ENCODE data around the gene PRR15. TPM values are rescaled to one million over a fixed set of nuclear protein-coding genes. Genes with fewer than 3 reads are reported as not detected.

Gene PRR15
- total and polyA plus RNA-seq, 2 of the 13 experiments (the other 11 are each of a cell fraction or from before 2014, with no cell fraction given): 2.3 to 7.8 TPM

- TF ChIP-seq HNF1B (CRISPR knock-in tag; IDR thresholded peaks at IDR 0.05) (no peak), RARG (CRISPR knock-in tag; IDR thresholded peaks at IDR 0.05; ENCODE audit: low read depth) (no peak), TEAD2 (CRISPR knock-in tag; IDR thresholded peaks at IDR 0.05) (no peak), HCFC1 (IDR thresholded peaks at IDR 0.05; ENCODE audit: low read depth, low read length) (no peak), MEIS2 (CRISPR knock-in tag; IDR thresholded peaks at IDR 0.05) (no peak)
These were observed 33.6 kb downstream of the PRR15 start (continued) for GRCh38 chr7:29597266-29597665.

GRCh38 chr7:29598137-29598536, 34.5 kb downstream of the PRR15 start:
- no peak for DNase-seq (ENCODE audit: low spot score)

More at GRCh38 chr7:29598137-29598536, 34.5 kb downstream of the PRR15 start:
- Histone ChIP-seq H3K9me3 (ENCODE audit: low read length) (no peaks in the 10 kb centered on the region), H3K4me1 (ENCODE audit: insufficient read depth, low read length) (peaks cover 9% of the 10 kb centered on the region), H3K9ac (ENCODE audit: insufficient read depth, low read depth, low read length) (no peak overlapping the region), H4K20me1 (ENCODE audit: insufficient read depth, low read length) (no peaks in the 10 kb centered on the region), H3K36me3 (replicated peaks in 1 of 2; ENCODE audit: control insufficient read depth in 1 of 2, insufficient read depth in 2 of 2, low read length in 2 of 2) (no peaks in the 10 kb centered on the region), H3K27ac (ENCODE audit: extremely low read length, insufficient read depth, low read length) (no peak overlapping the region), H3K79me2 (ENCODE audit: insufficient read depth, low read length) (no peaks in the 10 kb centered on the region), H3K27me3 (ENCODE audit: control insufficient read depth in 1 of 2, insufficient read depth in 2 of 2, low read length in 2 of 2) (no peaks in the 10 kb centered on the region), H3K4me3 (replicated peaks in 1 of 3; ENCODE audit: insufficient read depth in 1 of 3, low read depth in 2 of 3, low read length in 3 of 3) (no peak overlapping the region), H2AFZ (ENCODE audit: low read length) (no peak overlapping the region), H3K4me2 (ENCODE audit: low read depth, low read length) (no peak overlapping the region)
- BruUV-seq (replicated peaks): no TSS peak
- ChIA-PET POLR2A (no interaction called here), CTCF (ENCODE audit: low intra/inter-chr PET ratio, low total read pairs) (no interaction called here)
- no peak for TF ChIP-seq CREB1 (IDR thresholded peaks at IDR 0.05)
- TF ChIP-seq CREB1 (CRISPR knock-in tag; IDR thresholded peaks at IDR 0.05): no peak
- TF ChIP-seq ZNF136 (CRISPR knock-in tag; IDR thresholded peaks at IDR 0.05; ENCODE audit: low read depth): no peak
- no peak for TF ChIP-seq ZNF737 (CRISPR knock-in tag; IDR thresholded peaks at IDR 0.05; ENCODE audit: borderline replicate concordance)
- no peak for TF ChIP-seq TSC22D2 (CRISPR knock-in tag; IDR thresholded peaks at IDR 0.05; ENCODE audit: borderline replicate concordance)
- no peak for TF ChIP-seq ZNF589 (CRISPR knock-in tag; conservative IDR thresholded peaks at IDR 0.05)
- TF ChIP-seq ZNF614 (CRISPR knock-in tag; IDR thresholded peaks at IDR 0.05; ENCODE audit: borderline replicate concordance): no peak
- TF ChIP-seq ZNF839 (CRISPR knock-in tag; IDR thresholded peaks at IDR 0.05; ENCODE audit: borderline replicate concordance): no peak
- no peak for TF ChIP-seq ATM (IDR thresholded peaks at IDR 0.05; ENCODE audit: borderline replicate concordance)
- no peak for TF ChIP-seq ZNF234 (CRISPR knock-in tag; conservative IDR thresholded peaks at IDR 0.05)
- no peak for TF ChIP-seq DNMT1 (CRISPR knock-in tag; IDR thresholded peaks at IDR 0.05)
- TF ChIP-seq ZNF142 (CRISPR knock-in tag; IDR thresholded peaks at IDR 0.05): no peak
- 55% methylated on average over 3 of the region's 3 CpGs for WGBS (ENCODE audit: low lambda C conversion rate)
- in situ Hi-C loops (cut with HindIII; ENCODE audit: extremely low pct_ligation_motif_present, low pct_unique_long_range_greater_than_20kb) (no loop called here), intact Hi-C loops (cut with micrococcal nuclease; ENCODE audit: unreplicated experiment) (no loop called here)
- ATAC-seq (no peak), FAIRE-seq (no peak)
